Skeletal muscle tissue (tissue), 4 donors: ENCODE measurements around the gene LONP2. TPM values are rescaled to one million over a fixed set of nuclear protein-coding genes. Genes with fewer than 3 reads are reported as not detected.
"Not testable (repeated sequence)": the region's sequence is repeated elsewhere in the genome, so short reads cannot be mapped to it uniquely, and the experiment has no call there.

Source experiments
- H3K27ac ChIP-seq: one replicate; pipeline ENCODE4 v1.7.0; 2013; ENCODE audit warnings: mild to moderate bottlenecking, low read depth, low read length, inconsistent platforms
- H3K27me3 ChIP-seq, 3 donors: one replicate each; pipeline ENCODE4 v1.7.0; 2013; ENCODE audit warnings: low read length in 3 of 3; ENCODE audit not compliant: control insufficient read depth in 3 of 3, insufficient read depth in 3 of 3
- H3K36me3 ChIP-seq, 3 donors: one replicate each; pipeline ENCODE4 v1.7.0; 2013; ENCODE audit warnings: low read length in 3 of 3; ENCODE audit not compliant: control insufficient read depth in 3 of 3, insufficient read depth in 3 of 3
- H3K4me1 ChIP-seq, 3 donors: one replicate each; pipeline ENCODE4 v1.7.0; 2013; ENCODE audit warnings: low read length in 3 of 3, mild to moderate bottlenecking in 3 of 3; ENCODE audit not compliant: control insufficient read depth in 3 of 3, insufficient read depth in 3 of 3
- H3K4me3 ChIP-seq, 3 donors: one replicate each; pipeline ENCODE4 v1.7.0; 2013; ENCODE audit warnings: low read length in 3 of 3
- H3K9ac ChIP-seq, 3 donors: one replicate each; pipeline ENCODE4 v1.7.0; 2013; ENCODE audit warnings: low read length in 3 of 3, mild to moderate bottlenecking in 3 of 3, moderate library complexity in 2 of 3, low read depth in 1 of 3
- H3K9me3 ChIP-seq, 3 donors: one replicate each; pipeline ENCODE4 v1.7.0; 2013; ENCODE audit warnings: low read length in 3 of 3; ENCODE audit not compliant: control insufficient read depth in 3 of 3
- total RNA-seq: library from RNA; depleted of rRNA; stranded (reverse); fragments of >200 nt; gene quantifications from one replicate; pipeline ENCODE4 v1.2.3, GENCODE V29; 2014
- donor health status: Osteomylitis.

The LONP2 gene
- total RNA-seq, 1 donor from 2014 or later: 44.4 TPM

- H3K9ac ChIP-seq: no peak overlapping the region
These were observed 55.4 kb downstream of the LONP2 start for GRCh38 chr16:48299471-48299870.

GRCh38 chr16:48300391-48300856 is 56.3 kb downstream of the LONP2 start:
- Histone ChIP-seq H3K27ac (no peak overlapping the region), H3K4me3 (no peak overlapping the region), H3K9ac (no peak overlapping the region), H3K27me3 (no peaks in the 10 kb centered on the region), H3K9me3 (no peaks in the 10 kb centered on the region), H3K4me1 (peaks cover 0 to 6% (median 0%) of the 10 kb centered on the region in 3 donors), H3K36me3 (peaks cover 21 to 40% (median 32%) of the 10 kb centered on the region in 3 donors)

More at GRCh38 chr16:48299471-48299870, 55.4 kb downstream of the LONP2 start:
- H3K27ac ChIP-seq: no peak overlapping the region
- no peaks in the 10 kb centered on the region for H3K27me3 ChIP-seq
- H3K4me3 ChIP-seq: no peak overlapping the region
- H3K9me3 ChIP-seq: no peaks in the 10 kb centered on the region
- H3K36me3 ChIP-seq: peaks cover 16 to 35% (median 27%) of the 10 kb centered on the region in 3 donors
- H3K4me1 ChIP-seq: peaks cover 0 to 6% (median 0%) of the 10 kb centered on the region in 3 donors

GRCh38 chr16:48308535-48308934 is 64.4 kb downstream of the LONP2 start:
- Histone ChIP-seq H3K27ac (no peak overlapping the region), H3K9me3 (peaks cover 3 to 13% (median 6%) of the 10 kb centered on the region in 3 donors), H3K4me1 (no peaks in the 10 kb centered on the region), H3K36me3 (peaks cover 14 to 35% (median 28%) of the 10 kb centered on the region in 3 donors), H3K27me3 (no peaks in the 10 kb centered on the region), H3K9ac (no peak overlapping the region), H3K4me3 (no peak overlapping the region)

- H3K4me3 ChIP-seq: no peak overlapping the region
- peaks cover 5 to 21% (median 17%) of the 10 kb centered on the region in 3 donors for H3K36me3 ChIP-seq
- H3K27ac ChIP-seq: no peak overlapping the region
- no peaks in the 10 kb centered on the region for H3K4me1 ChIP-seq
- H3K9ac ChIP-seq: no peak overlapping the region
- H3K9me3 ChIP-seq: peaks cover 3 to 13% (median 6%) of the 10 kb centered on the region in 3 donors
- H3K27me3 ChIP-seq: no peaks in the 10 kb centered on the region
These were observed 67.0 kb downstream of the LONP2 start for GRCh38 chr16:48310908-48311641.

- not testable (repeated sequence) for H3K27ac ChIP-seq, H3K9ac ChIP-seq, H3K4me3 ChIP-seq, H3K4me1 ChIP-seq, H3K27me3 ChIP-seq
- H3K9me3 ChIP-seq: peaks cover 3 to 10% (median 6%) of the 10 kb centered on the region in 3 donors
- peaks cover 5 to 16% (median 13%) of the 10 kb centered on the region in 3 donors for H3K36me3 ChIP-seq
These were observed 69.8 kb downstream of the LONP2 start for GRCh38 chr16:48313905-48314304.

- Histone ChIP-seq H3K27me3 (no peaks in the 10 kb centered on the region), H3K36me3 (peaks cover 0 to 9% (median 0%) of the 10 kb centered on the region in 3 donors), H3K4me1 (peaks cover 7 to 10% (median 7%) of the 10 kb centered on the region in 3 donors), H3K9ac (no peak overlapping the region), H3K4me3 (no peak overlapping the region), H3K27ac (no peak overlapping the region), H3K9me3 (peaks cover 0 to 5% (median 0%) of the 10 kb centered on the region in 3 donors)
These were observed 72.9 kb downstream of the LONP2 start for GRCh38 chr16:48317026-48317425.

- Histone ChIP-seq H3K36me3 (peaks cover 0 to 8% (median 0%) of the 10 kb centered on the region in 3 donors), H3K9me3 (peaks cover 0 to under 1% (median 0%) of the 10 kb centered on the region in 3 donors), H3K4me1 (peaks cover 7 to 10% (median 7%) of the 10 kb centered on the region in 3 donors), H3K9ac (no peak overlapping the region), H3K27me3 (no peaks in the 10 kb centered on the region), H3K4me3 (no peak overlapping the region), H3K27ac (no peak overlapping the region)
These were observed 73.7 kb downstream of the LONP2 start for GRCh38 chr16:48317614-48318315.

- Histone ChIP-seq H3K4me3 (peak overlapping the region in 1 of 3 donors; percentile 46), H3K27ac (no peak overlapping the region), H3K9ac (no peak overlapping the region), H3K4me1 (peaks cover 7 to 11% (median 7%) of the 10 kb centered on the region in 3 donors), H3K36me3 (peaks cover 0 to 2% (median 0%) of the 10 kb centered on the region in 3 donors), H3K9me3 (no peaks in the 10 kb centered on the region), H3K27me3 (no peaks in the 10 kb centered on the region)
These were observed 74.5 kb downstream of the LONP2 start for GRCh38 chr16:48318630-48319029.

GRCh38 chr16:48321317-48322036 is 77.4 kb downstream of the LONP2 start:
- Histone ChIP-seq H3K27ac (no peak overlapping the region), H3K27me3 (no peaks in the 10 kb centered on the region), H3K4me1 (peaks cover 10 to 17% (median 14%) of the 10 kb centered on the region in 3 donors), H3K9me3 (no peaks in the 10 kb centered on the region), H3K4me3 (no peak overlapping the region), H3K36me3 (peaks cover 0 to 3% (median 0%) of the 10 kb centered on the region in 3 donors), H3K9ac (no peak overlapping the region)
